H1 (cell line): ENCODE data around the gene GPR176. TPM values are rescaled to one million over a fixed set of nuclear protein-coding genes. Genes with fewer than 3 reads are reported as not detected.
A peak's percentile ranks its signal among the peaks of the same experiment; 100 is the strongest.

Experiments
- CTCF ChIA-PET: fragments of 300-600 bp; sonication (Branson Sonifier 250); formaldehyde crosslinking; loops from one replicate; lab custom pipeline; 2021; ENCODE audit not compliant: partially characterized antibody; lab: Charles Lee
- POLR2A ChIA-PET: fragments of 300-600 bp; sonication (Branson Sonifier 250); formaldehyde crosslinking; loops from one replicate; lab custom pipeline; 2021; ENCODE audit warnings: inconsistent platforms; ENCODE audit not compliant: partially characterized antibody; lab: Charles Lee
- DNase-seq, 2 experiments: peaks; one replicate each; pipeline versions ENCODE4 v3.0.0 to v3.0.0-alpha.2; 2010 to 2022; ENCODE audit warnings: low spot score in 2 of 2, low read depth in 1 of 2, mixed read lengths in 1 of 2
- FAIRE-seq: peaks from 2 replicates; lab custom pipeline; 2011; peaks lifted over from hg19 to GRCh38; lab: Jason Lieb, UNC
- H2AFZ ChIP-seq: 2 replicates; pipeline ENCODE4 v1.8.1; 2012; ENCODE audit warnings: low read length, inconsistent platforms
- H2AK5ac ChIP-seq: 2 replicates; pipeline ENCODE4 v1.6.1; 2013; ENCODE audit warnings: low read depth, low read length
- H2BK120ac ChIP-seq: replicated peaks from 2 replicates; pipeline ENCODE3; 2013; ENCODE audit warnings: low read depth, low read length, inconsistent platforms
- H2BK12ac ChIP-seq: 2 replicates; pipeline ENCODE4 v1.6.1; 2013; ENCODE audit warnings: low read depth, low read length
- H2BK15ac ChIP-seq: 2 replicates; pipeline ENCODE4 v1.6.1; 2013; ENCODE audit warnings: low read length
- H2BK20ac ChIP-seq: 2 replicates; pipeline ENCODE4 v1.6.1; 2013; ENCODE audit warnings: low read length
- H2BK5ac ChIP-seq: 2 replicates; pipeline ENCODE4 v1.6.1; 2013; ENCODE audit warnings: low read depth, low read length
- H3K14ac ChIP-seq: 2 replicates; pipeline ENCODE4 v1.6.1; 2013; ENCODE audit warnings: inconsistent platforms; ENCODE audit not compliant: insufficient read length
- H3K18ac ChIP-seq: 2 replicates; pipeline ENCODE4 v1.6.1; 2013; ENCODE audit warnings: low read length; ENCODE audit errors: extremely low read depth
- H3K23ac ChIP-seq: 2 replicates; pipeline ENCODE4 v1.6.1; 2013; ENCODE audit warnings: inconsistent platforms; ENCODE audit not compliant: insufficient read length
- H3K23me2 ChIP-seq: 2 replicates; pipeline ENCODE4 v1.6.1; 2013; ENCODE audit warnings: low read depth, low read length
- H3K27ac ChIP-seq: 2 replicates; pipeline ENCODE4 v1.6.1; 2011; ENCODE audit warnings: low read depth, low read length, inconsistent platforms
- H3K27me3 ChIP-seq, 4 experiments: replicated peaks in 1 of 4; 1 replicate in 1 of 4; 2 replicates in 3 of 4; pipeline versions ENCODE4 v1.6.1 to v1.8.1; 2011 to 2013; ENCODE audit warnings: low read length in 3 of 4, mild to moderate bottlenecking in 3 of 4, inconsistent platforms in 2 of 4, mixed read lengths in 2 of 4, moderate library complexity in 1 of 4; ENCODE audit not compliant: control insufficient read depth in 3 of 4, insufficient read depth in 3 of 4; ENCODE audit errors: extremely low read depth in 1 of 4
- H3K36me3 ChIP-seq, 4 experiments: 2 replicates each; pipeline versions ENCODE4 v1.6.1 to v1.8.1; 2011 to 2013; ENCODE audit warnings: mild to moderate bottlenecking in 4 of 4, low read length in 3 of 4, moderate library complexity in 2 of 4, control low read depth in 1 of 4, inconsistent platforms in 1 of 4; ENCODE audit not compliant: insufficient read depth in 4 of 4, control insufficient read depth in 2 of 4
- H3K4ac ChIP-seq: replicated peaks from 2 replicates; pipeline ENCODE3; 2013; ENCODE audit warnings: low read length, low read depth, mixed read lengths, inconsistent platforms; ENCODE audit not compliant: insufficient read length
- H3K4me1 ChIP-seq, 4 experiments: replicated peaks in 1 of 4; 1 replicate in 1 of 4; 2 replicates in 3 of 4; pipeline versions ENCODE4 v1.6.1 to v1.8.1; 2011 to 2013; ENCODE audit warnings: low read length in 3 of 4, inconsistent platforms in 2 of 4, mixed read lengths in 1 of 4; ENCODE audit not compliant: insufficient read depth in 4 of 4, control insufficient read depth in 3 of 4
- H3K4me2 ChIP-seq, 2 experiments: 2 replicates each; pipeline versions ENCODE4 v1.6.1 to v1.8.1; 2011 to 2013; ENCODE audit warnings: low read depth in 2 of 2, low read length in 2 of 2, control low read depth in 1 of 2, inconsistent platforms in 1 of 2, mild to moderate bottlenecking in 1 of 2; ENCODE audit not compliant: insufficient read depth in 1 of 2
- H3K4me3 ChIP-seq, 4 experiments: fragments of 200-600, 300-600 bp in 1 of 4; sonication (generic), shearing (Covaris generic), sonication (Bioruptor Twin) in 1 of 4; 2 replicates each; pipeline versions ENCODE4 v1.5.1 to v1.8.1; 2011 to 2016; ENCODE audit warnings: low read length in 4 of 4, low read depth in 3 of 4, control low read depth in 2 of 4, inconsistent platforms in 2 of 4, mild to moderate bottlenecking in 2 of 4, mixed read lengths in 1 of 4, moderate library complexity in 1 of 4; ENCODE audit not compliant: insufficient read depth in 2 of 4; ENCODE audit errors: extremely low read depth in 1 of 4
- H3K56ac ChIP-seq: replicated peaks from 2 replicates; pipeline ENCODE3; 2013; ENCODE audit warnings: low read depth, mild to moderate bottlenecking, mixed read lengths, low read length, inconsistent platforms; ENCODE audit not compliant: insufficient read length
- H3K79me1 ChIP-seq: 2 replicates; pipeline ENCODE4 v1.6.1; 2013; ENCODE audit warnings: low read depth, low read length, control low read depth
- H3K79me2 ChIP-seq, 2 experiments: 2 replicates each; pipeline versions ENCODE4 v1.6.1 to v1.8.1; 2012 to 2013; ENCODE audit warnings: low read length in 2 of 2, mild to moderate bottlenecking in 2 of 2, inconsistent platforms in 1 of 2; ENCODE audit not compliant: insufficient read depth in 2 of 2, control insufficient read depth in 1 of 2
- H3K9ac ChIP-seq, 4 experiments: replicated peaks in 1 of 4; 1 replicate in 1 of 4; 2 replicates in 3 of 4; pipeline versions ENCODE4 v1.6.1 to v1.8.1; 2011 to 2013; ENCODE audit warnings: low read depth in 3 of 4, low read length in 3 of 4, control low read depth in 2 of 4, mild to moderate bottlenecking in 2 of 4, moderate library complexity in 2 of 4, inconsistent platforms in 1 of 4; ENCODE audit errors: extremely low read depth in 1 of 4
- H3K9me3 ChIP-seq, 2 experiments: 2 replicates each; pipeline versions ENCODE4 v1.6.1 to v1.8.1; 2012 to 2013; ENCODE audit warnings: mild to moderate bottlenecking in 2 of 2, moderate library complexity in 2 of 2, control low read depth in 1 of 2, inconsistent platforms in 1 of 2, low read depth in 1 of 2, low read length in 1 of 2, mixed read lengths in 1 of 2; ENCODE audit not compliant: insufficient read depth in 2 of 2
- H4K20me1 ChIP-seq, 2 experiments: replicated peaks in 1 of 2; 2 replicates each; pipeline versions ENCODE3 to v1.8.1; 2011 to 2013; ENCODE audit warnings: inconsistent platforms in 2 of 2, low read length in 2 of 2, mild to moderate bottlenecking in 1 of 2; ENCODE audit not compliant: insufficient read depth in 2 of 2, control insufficient read depth in 1 of 2
- H4K5ac ChIP-seq: 2 replicates; pipeline ENCODE4 v1.6.1; 2013; ENCODE audit warnings: low read length, low read depth, mixed read lengths, inconsistent platforms; ENCODE audit not compliant: insufficient read length
- H4K8ac ChIP-seq: 2 replicates; pipeline ENCODE4 v1.8.0; 2013; ENCODE audit warnings: mild to moderate bottlenecking, moderate library complexity, low read length, inconsistent platforms; ENCODE audit not compliant: insufficient read depth; ENCODE audit errors: extremely low read depth
- H4K91ac ChIP-seq: replicated peaks from 2 replicates; pipeline ENCODE3; 2013; ENCODE audit warnings: low read length, mixed read lengths, inconsistent platforms; ENCODE audit not compliant: insufficient read length
- POU5F1 ChIP-seq: IDR thresholded peaks from 2 replicates; pipeline ENCODE4 v1.6.1; 2011; ENCODE audit warnings: low read depth, mild to moderate bottlenecking, low read length, moderate library complexity
- SIN3A ChIP-seq, 2 experiments: IDR thresholded peaks in 1 of 2; conservative IDR thresholded peaks in 1 of 2; 2 replicates each; pipeline ENCODE4 v1.6.1; 2011 to 2012; ENCODE audit warnings: low read length in 2 of 2, improper control_type of control experiment in 1 of 2, low read depth in 1 of 2, mild to moderate bottlenecking in 1 of 2
- WGBS, 2 experiments: shearing (Covaris generic) in 1 of 2; methylation state at CpG; one replicate each; pipeline versions ENCODE4 v1.1.6 to v1.1.7; 2013 to 2015; ENCODE audit warnings: low lambda C conversion rate in 2 of 2, mixed read lengths in 2 of 2, inconsistent platforms in 1 of 2, low coverage in 1 of 2, missing lambda C conversion rate in 1 of 2; ENCODE audit not compliant: insufficient replicate concordance in 2 of 2, insufficient coverage in 1 of 2, insufficient read length in 1 of 2; ENCODE audit errors: extremely low coverage in 1 of 2, missing lambda C conversion rate in 1 of 2; 5-methylcytosine and 5-hydroxymethylcytosine counted together
- polyA plus RNA-seq, 7 experiments: library from polyadenylated mRNA; depleted of rRNA in 3 of 7; stranded (reverse) in 5 of 7; unstranded in 2 of 7; fragments of >200 nt in 5 of 7; fragments of 200-250 nt in 2 of 7; gene quantifications; 1 replicate in 5 of 7; 2 replicates in 1 of 7; 4 replicates in 1 of 7; pipeline versions ENCODE4 v1.2.1 to v1.2.3, GENCODE V29; 2011 to 2013; ENCODE audit warnings: missing spikeins in 2 of 7, mixed read lengths in 2 of 7
- total RNA-seq: library from RNA; stranded (reverse); fragmentation: NEBNext Ultra II Directional; extraction: Animal tissue kit (Norgen Biotek cat#: 25700); gene quantifications from 2 replicates; pipeline ENCODE4 v1.2.1, GENCODE V29; 2021

Gene GPR176
- total and polyA plus RNA-seq, 2 of the 8 experiments (the other 6 are each of a cell fraction or from before 2014, with no cell fraction given), result 190 to 281 TPM

DNA sequence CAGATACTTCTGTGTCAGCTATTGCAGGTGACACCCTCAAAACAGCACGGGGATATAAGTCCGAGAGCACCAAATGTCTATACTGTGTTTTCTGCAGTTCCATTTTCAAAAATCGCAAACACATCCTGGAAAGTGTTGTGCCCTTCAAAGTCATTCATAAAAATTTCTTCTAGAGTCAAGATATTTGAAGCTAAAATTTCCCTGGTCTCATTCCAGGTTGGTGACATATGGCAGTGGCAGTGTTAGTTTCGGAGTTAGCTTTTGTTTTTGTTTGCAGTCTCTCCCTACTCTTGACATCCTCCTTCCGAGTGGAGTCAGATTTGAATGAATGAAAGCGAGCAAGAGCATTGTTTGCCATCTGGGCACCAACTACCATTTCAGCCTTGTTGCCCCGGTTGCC, 134.2 kb downstream of the GPR176 start:
- no peak overlapping the region for H3K23ac ChIP-seq
- no peak overlapping the region for H2AFZ ChIP-seq
- H3K27ac ChIP-seq, result no peak overlapping the region
- H2BK20ac ChIP-seq, result no peak overlapping the region
- H3K4ac ChIP-seq, result no peak overlapping the region
- no peak overlapping the region for H3K56ac ChIP-seq
- 0 out of 7 replicates have a peak overlapping the region, but pooled peaks of 1 of the 4 experiments have one; percentile 7 for H3K9ac ChIP-seq
- no peak overlapping the region for H4K8ac ChIP-seq
- H4K20me1 ChIP-seq, result no peaks in the 10 kb centered on the region
- no peak overlapping the region for H2BK5ac ChIP-seq
- H3K9me3 ChIP-seq, result no peaks in the 10 kb centered on the region
- no peak overlapping the region for H4K91ac ChIP-seq
- H3K4me1 ChIP-seq, result peaks cover 2 to 29% (median 24%) of the 10 kb centered on the region in 4 experiments; a peak in 6 of 7 replicates
- no peak for FAIRE-seq
- H2AK5ac ChIP-seq, result no peak overlapping the region
- no peak overlapping the region for H3K14ac ChIP-seq
- H2BK120ac ChIP-seq, result no peak overlapping the region
- peaks cover 0 to 17% of the 10 kb centered on the region in 2 experiments; a peak in 2 of 4 replicates for H3K79me2 ChIP-seq
- WGBS, 2 experiments, result 85% methylated on average over 7 of the region's 7 CpGs; no CpG with 5 or more reads in 1 of the 2 experiments
- ChIA-PET POLR2A (interaction anchor here (0.8 to 1.1 kb wide), 3 partner anchors 11 to 253 kb away, joined by 3 to 4 read pairs (median 4); partner anchors contain the start of gene SRP14), CTCF (interaction anchor here (0.7 to 2.0 kb wide), 10 partner anchors 14 to 489 kb away, joined by 3 to 9 read pairs (median 3); partner anchors contain the start of gene EIF2AK4)
- H3K36me3 ChIP-seq, result no peaks in the 10 kb centered on the region
- 0 out of 4 replicates have a peak, but pooled peaks of 1 of the 2 experiments have one; percentile 10 for TF ChIP-seq SIN3A (conservative IDR thresholded peaks at IDR 0.05 in 1 of 2, IDR thresholded peaks at IDR 0.05 in 1 of 2; ENCODE audit: low read depth in 1 of 2, low read length in 2 of 2)
- TF ChIP-seq POU5F1, result no peak
- no peak overlapping the region for H4K5ac ChIP-seq
- peaks cover 7% of the 10 kb centered on the region for H3K23me2 ChIP-seq
- H3K4me3 ChIP-seq, result peak overlapping the region in 1 of 4 experiments; percentile 23; a peak in 1 of 8 replicates
- no peak for DNase-seq
- H3K18ac ChIP-seq, result no peak overlapping the region
- H3K4me2 ChIP-seq, result peak overlapping the region; percentile 26 to 40; a peak in 2 of 4 replicates
- no peak overlapping the region for H2BK15ac ChIP-seq
- no peaks in the 10 kb centered on the region for H3K79me1 ChIP-seq
- H3K27me3 ChIP-seq, result no peaks in the 10 kb centered on the region
- H2BK12ac ChIP-seq, result no peak overlapping the region
